Stimulated activated CD8-positive, alpha-beta memory T cell treated with anti-CD3 and anti-CD28 coated beads, Interleukin-4, amount 100 ng/mL, for 1 hour (primary cell): Measurements from ENCODE around the gene PCED1B.
"Not testable (repeated sequence)": the region's sequence is repeated elsewhere in the genome, so short reads cannot be mapped to it uniquely, and the experiment has no call there.

Source experiments
- DNase-seq, 2 donors: peaks; one replicate each; pipeline ENCODE4 v3.0.0-alpha.2; 2020; ENCODE audit warnings: low read depth in 2 of 2, low spot score in 1 of 2

The PCED1B gene

GRCh38 chr12:47079468-47079980 lies at the start of gene PCED1B, which contains the start of gene AMIGO2:
Gene PCED1B, plus strand, starts transcription at chr12:47079621. Its CDS starts 155,443 bp downstream, at chr12:47235064.
Gene AMIGO2, minus strand, starts transcription at chr12:47079959. Its CDS starts 957 bp downstream, at chr12:47079002.
- DNase-seq, result peak; percentile 35 to 46

- no peak for DNase-seq
Observed at GRCh38 chr12:47029903-47030302, 49.5 kb upstream of the PCED1B start.

GRCh38 chr12:47032644-47033043 lies 46.8 kb upstream of the PCED1B start:
- no peak for DNase-seq

GRCh38 chr12:47033081-47033480 lies 46.3 kb upstream of the PCED1B start:
- no peak for DNase-seq

GRCh38 chr12:47033789-47034555 lies 45.4 kb upstream of the PCED1B start:
- DNase-seq, result no peak

- DNase-seq, result no peak
Observed at GRCh38 chr12:47034661-47035060, 44.8 kb upstream of the PCED1B start.

GRCh38 chr12:47035484-47035883 lies 43.9 kb upstream of the PCED1B start:
- no peak for DNase-seq

- DNase-seq, result no peak
Observed at GRCh38 chr12:47038270-47038748, 41.1 kb upstream of the PCED1B start.

GRCh38 chr12:47039079-47039478 lies 40.3 kb upstream of the PCED1B start:
- DNase-seq, result no peak

GRCh38 chr12:47039756-47040155 lies 39.7 kb upstream of the PCED1B start:
- DNase-seq, result no peak

GRCh38 chr12:47041327-47041726 lies 38.1 kb upstream of the PCED1B start:
- DNase-seq, result no peak

GRCh38 chr12:47048541-47048940 lies 30.9 kb upstream of the PCED1B start:
- DNase-seq, result no peak

- not testable (repeated sequence) for DNase-seq
Observed at GRCh38 chr12:47051291-47051690, 28.1 kb upstream of the PCED1B start.

GRCh38 chr12:47052274-47052673 lies 27.1 kb upstream of the PCED1B start:
- no peak for DNase-seq

GRCh38 chr12:47053961-47054360 lies 25.5 kb upstream of the PCED1B start:
- DNase-seq, result no peak

GRCh38 chr12:47054659-47055058 lies 24.8 kb upstream of the PCED1B start:
- DNase-seq, result no peak

- DNase-seq, result not testable (repeated sequence)
Observed at GRCh38 chr12:47055856-47056255, 23.6 kb upstream of the PCED1B start.

GRCh38 chr12:47056944-47057343 lies 22.5 kb upstream of the PCED1B start:
- DNase-seq, result not testable (repeated sequence)

- not testable (repeated sequence) for DNase-seq
Observed at GRCh38 chr12:47058640-47059039, 20.8 kb upstream of the PCED1B start.

- no peak for DNase-seq
Observed at GRCh38 chr12:47065546-47065945, 13.9 kb upstream of the PCED1B start.

- DNase-seq, result no peak
Observed at GRCh38 chr12:47066278-47067025, 13.0 kb upstream of the PCED1B start.

- no peak for DNase-seq
Observed at GRCh38 chr12:47067176-47067575, 12.2 kb upstream of the PCED1B start.
